Activated T-cell treated with anti-CD3 and anti-CD28 coated beads, Interleukin-2, amount 50 U/mL, for 4 hours (primary cell): Measurements from ENCODE around the gene MALRD1. TPM values are rescaled to one million over a fixed set of nuclear protein-coding genes. Genes with fewer than 3 reads are reported as not detected.

Experiments
- ATAC-seq, 2 donors: fragments of 200-7000 bp; cut with Tn5 transposase; one replicate each; pipeline ENCODE4 v1.10.0; 2021
- DNase-seq: peaks from one replicate; pipeline ENCODE4 v3.0.0-alpha.2; 2020
- H3K27me3 Mint-ChIP-seq: one replicate; pipeline ENCODE4 v1.8.0; 2021; ENCODE audit warnings: low read depth, mixed read lengths
- H3K36me3 Mint-ChIP-seq: one replicate; pipeline ENCODE4 v1.8.0; 2022; ENCODE audit warnings: mixed read lengths; ENCODE audit not compliant: insufficient read depth
- H3K4me1 Mint-ChIP-seq: one replicate; pipeline ENCODE4 v1.8.0; 2021; ENCODE audit warnings: low read depth, mixed read lengths
- H3K4me3 Mint-ChIP-seq: one replicate; pipeline ENCODE4 v1.8.0; 2021; ENCODE audit warnings: mild to moderate bottlenecking, moderate library complexity, mixed read lengths
- H3K9me3 Mint-ChIP-seq: one replicate; pipeline ENCODE4 v1.8.0; 2021; ENCODE audit warnings: mixed read lengths
- total RNA-seq, 3 donors: library from RNA; stranded (reverse); gene quantifications; one replicate each; pipeline ENCODE4 v1.2.1, GENCODE V29; 2021

MALRD1 gene
- not detected for total RNA-seq

GRCh38 chr10:19048489-19048888, at the start of gene MALRD1:
Gene MALRD1 (plus strand): TSS chr10:19048801. CDS start chr10:19048939, 138 bp downstream.
- no peaks in the 10 kb centered on the region for H3K4me1 Mint-ChIP-seq
- H3K36me3 Mint-ChIP-seq: no peaks in the 10 kb centered on the region
- H3K27me3 Mint-ChIP-seq: no peaks in the 10 kb centered on the region
- no peak within 1 kb of the TSS for H3K4me3 Mint-ChIP-seq
- peaks cover 3% of the 10 kb centered on the region for H3K9me3 Mint-ChIP-seq
- ATAC-seq (no peak), DNase-seq (no peak)

- DNase-seq: no peak
- Mint-ChIP-seq H3K4me1 (no peaks in the 10 kb centered on the region), H3K4me3 (no peak overlapping the region), H3K9me3 (peaks cover 10% of the 10 kb centered on the region), H3K36me3 (no peaks in the 10 kb centered on the region), H3K27me3 (no peaks in the 10 kb centered on the region)
- ATAC-seq: no peak
These were observed 45.3 kb upstream of the MALRD1 start for GRCh38 chr10:19003341-19003740.

DNA sequence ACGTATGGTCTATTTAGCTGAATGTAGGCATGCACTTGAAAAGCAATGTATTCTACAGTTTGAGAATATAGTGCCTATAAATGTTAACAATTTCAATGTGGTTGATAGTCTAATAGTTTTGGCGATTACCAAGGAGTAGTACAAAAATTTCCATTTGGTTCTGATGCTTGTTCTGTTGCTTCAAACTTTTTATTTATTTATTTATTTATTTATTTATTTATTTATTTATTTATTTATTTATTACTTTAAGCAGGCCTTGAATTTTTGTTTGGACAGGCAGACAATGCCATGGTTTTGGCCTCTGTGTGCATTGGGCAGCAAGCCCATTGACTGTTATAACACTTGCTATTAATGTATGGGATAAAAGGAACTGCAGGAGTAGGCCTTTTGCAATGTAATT, 36.5 kb upstream of the MALRD1 start:
- ATAC-seq: no peak
- Mint-ChIP-seq H3K9me3 (peaks cover 3% of the 10 kb centered on the region), H3K4me1 (no peaks in the 10 kb centered on the region), H3K4me3 (no peak overlapping the region), H3K27me3 (no peaks in the 10 kb centered on the region), H3K36me3 (no peaks in the 10 kb centered on the region)
- no peak for DNase-seq

DNA sequence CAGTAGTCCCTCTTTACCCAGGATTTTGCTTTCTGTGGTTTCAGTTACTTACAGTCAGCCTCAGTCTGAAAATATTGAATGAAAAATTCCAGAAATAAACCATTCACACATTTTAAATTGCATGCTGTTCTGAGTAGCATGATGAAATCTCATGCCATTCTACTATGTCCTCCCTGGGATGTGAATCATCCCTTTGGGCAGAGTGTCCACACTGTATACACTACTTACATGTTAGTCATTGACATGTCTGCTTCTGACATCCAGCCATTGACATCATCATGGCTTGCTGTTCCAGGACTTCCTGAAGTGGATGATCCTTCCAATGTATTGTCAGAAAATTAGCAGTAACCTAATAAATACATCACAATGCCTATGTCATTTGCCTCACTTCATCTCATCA, 34.6 kb upstream of the MALRD1 start:
- no peak overlapping the region for H3K4me3 Mint-ChIP-seq
- ATAC-seq: no peak
- no peaks in the 10 kb centered on the region for H3K4me1 Mint-ChIP-seq
- H3K27me3 Mint-ChIP-seq: no peaks in the 10 kb centered on the region
- no peaks in the 10 kb centered on the region for H3K36me3 Mint-ChIP-seq
- H3K9me3 Mint-ChIP-seq: peaks cover 3% of the 10 kb centered on the region
- DNase-seq: no peak

DNA sequence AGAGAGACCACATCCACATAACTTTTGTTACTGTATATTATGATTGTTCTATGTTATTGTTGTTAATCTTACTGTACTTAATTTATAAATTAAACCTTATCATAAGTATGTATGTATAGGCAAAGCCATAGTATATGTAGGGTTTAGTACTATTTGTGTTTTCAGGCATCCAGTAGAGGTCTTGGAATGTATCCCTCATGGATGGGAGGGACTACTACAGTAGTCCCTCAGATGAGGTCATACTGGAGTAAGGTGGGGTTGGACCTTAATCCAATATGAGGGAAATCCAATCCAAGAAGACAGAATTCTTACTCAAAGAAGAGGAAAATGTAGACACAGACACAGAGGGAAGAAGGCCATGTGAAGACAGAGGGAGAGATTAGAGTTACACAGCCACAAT, 34.1 kb upstream of the MALRD1 start:
- H3K4me1 Mint-ChIP-seq: no peaks in the 10 kb centered on the region
- no peaks in the 10 kb centered on the region for H3K36me3 Mint-ChIP-seq
- H3K4me3 Mint-ChIP-seq: no peak overlapping the region
- no peaks in the 10 kb centered on the region for H3K27me3 Mint-ChIP-seq
- peaks cover 3% of the 10 kb centered on the region for H3K9me3 Mint-ChIP-seq
- ATAC-seq (no peak), DNase-seq (no peak)

GRCh38 chr10:19017116-19017890, 31.3 kb upstream of the MALRD1 start:
- Mint-ChIP-seq H3K36me3 (no peaks in the 10 kb centered on the region), H3K9me3 (peaks cover 5% of the 10 kb centered on the region), H3K4me3 (no peak overlapping the region), H3K4me1 (no peaks in the 10 kb centered on the region), H3K27me3 (no peaks in the 10 kb centered on the region)
- ATAC-seq (no peak), DNase-seq (no peak)

DNA sequence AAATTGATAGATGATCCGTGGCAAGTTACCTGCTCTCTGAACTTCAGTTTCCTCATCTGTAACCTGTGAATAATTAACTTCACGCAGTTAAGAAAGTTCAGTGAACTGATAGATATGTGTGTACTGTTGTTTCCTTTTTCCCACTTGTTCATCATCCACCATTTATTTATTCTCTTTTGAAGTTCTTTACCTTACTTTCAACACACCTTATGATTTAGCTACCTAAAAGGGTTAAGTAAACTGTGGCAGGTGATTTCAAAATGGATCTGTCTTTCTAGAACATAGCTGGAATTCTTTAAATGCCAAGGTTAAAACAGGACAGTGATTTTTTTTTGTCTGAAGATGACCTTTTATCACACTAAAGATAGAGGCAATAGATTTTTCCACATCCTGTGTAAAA, 27.4 kb upstream of the MALRD1 start:
- DNase-seq (no peak), ATAC-seq (no peak)
- H3K4me3 Mint-ChIP-seq: no peak overlapping the region
- H3K9me3 Mint-ChIP-seq: peaks cover 6% of the 10 kb centered on the region
- H3K36me3 Mint-ChIP-seq: no peaks in the 10 kb centered on the region
- no peaks in the 10 kb centered on the region for H3K4me1 Mint-ChIP-seq
- no peaks in the 10 kb centered on the region for H3K27me3 Mint-ChIP-seq

DNA sequence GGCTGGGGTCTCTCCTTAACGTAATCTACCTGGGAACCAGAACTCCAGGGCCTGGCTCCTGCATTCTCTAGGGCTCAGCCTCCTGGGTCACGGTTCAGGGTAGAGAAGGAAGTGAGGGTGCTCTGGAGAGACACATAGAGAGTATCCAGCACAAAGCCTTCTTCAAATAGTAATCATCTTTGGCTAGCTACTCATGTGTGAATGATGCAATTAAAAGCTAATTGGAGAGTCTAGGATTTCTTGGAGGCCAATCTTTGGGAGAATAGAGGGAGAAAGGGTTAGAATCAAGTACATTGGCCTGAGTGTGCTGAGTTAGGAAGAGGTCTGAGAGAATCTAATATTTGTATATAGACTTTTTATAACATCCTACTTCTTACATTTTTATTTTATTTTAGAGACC, 24.0 kb upstream of the MALRD1 start:
- Mint-ChIP-seq H3K27me3 (no peaks in the 10 kb centered on the region), H3K4me3 (no peak overlapping the region), H3K9me3 (peaks cover 6% of the 10 kb centered on the region), H3K36me3 (no peaks in the 10 kb centered on the region), H3K4me1 (no peaks in the 10 kb centered on the region)
- DNase-seq (no peak), ATAC-seq (no peak)

- Mint-ChIP-seq H3K4me3 (no peak overlapping the region), H3K27me3 (no peaks in the 10 kb centered on the region)
- no peak for ATAC-seq
These were observed 16.8 kb upstream of the MALRD1 start for GRCh38 chr10:19031763-19032162.

DNA sequence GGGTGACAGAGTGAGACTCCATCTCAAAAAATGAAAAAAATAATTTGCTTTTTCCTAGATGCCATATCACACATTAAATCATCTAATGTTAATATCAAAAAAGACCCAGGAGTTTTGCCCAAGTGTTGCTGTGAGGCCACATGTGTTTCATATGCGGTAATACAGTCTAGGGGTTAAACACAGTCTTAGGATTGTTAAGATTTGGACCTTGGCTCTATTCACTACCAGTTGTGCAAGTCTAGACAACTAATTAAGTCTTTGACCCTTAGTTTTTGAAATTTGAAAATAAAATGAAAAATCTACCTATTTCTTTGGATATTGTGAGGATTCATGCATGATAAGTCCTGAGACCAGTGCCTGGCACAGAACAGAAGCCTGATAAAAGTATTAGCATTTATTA, 14.9 kb upstream of the MALRD1 start:
- H3K9me3 Mint-ChIP-seq: no peaks in the 10 kb centered on the region
- H3K4me3 Mint-ChIP-seq: no peak overlapping the region
- no peaks in the 10 kb centered on the region for H3K4me1 Mint-ChIP-seq
- H3K27me3 Mint-ChIP-seq: no peaks in the 10 kb centered on the region
- H3K36me3 Mint-ChIP-seq: no peaks in the 10 kb centered on the region
- DNase-seq (no peak), ATAC-seq (no peak)

More at GRCh38 chr10:19031763-19032162, 16.8 kb upstream of the MALRD1 start:
- DNase-seq: no peak
- Mint-ChIP-seq H3K4me1 (no peaks in the 10 kb centered on the region), H3K36me3 (no peaks in the 10 kb centered on the region), H3K9me3 (no peaks in the 10 kb centered on the region)

- Mint-ChIP-seq H3K4me3 (no peak overlapping the region), H3K9me3 (peaks cover 3% of the 10 kb centered on the region), H3K4me1 (no peaks in the 10 kb centered on the region), H3K36me3 (no peaks in the 10 kb centered on the region), H3K27me3 (no peaks in the 10 kb centered on the region)
- DNase-seq (no peak), ATAC-seq (no peak)
These were observed 7.4 kb upstream of the MALRD1 start for GRCh38 chr10:19041171-19041570.

- Mint-ChIP-seq H3K4me1 (no peaks in the 10 kb centered on the region), H3K27me3 (no peaks in the 10 kb centered on the region), H3K4me3 (no peak overlapping the region), H3K36me3 (no peaks in the 10 kb centered on the region), H3K9me3 (peaks cover 3% of the 10 kb centered on the region)
- DNase-seq: no peak
- no peak for ATAC-seq
These were observed 5.2 kb upstream of the MALRD1 start for GRCh38 chr10:19043431-19043830.

DNA sequence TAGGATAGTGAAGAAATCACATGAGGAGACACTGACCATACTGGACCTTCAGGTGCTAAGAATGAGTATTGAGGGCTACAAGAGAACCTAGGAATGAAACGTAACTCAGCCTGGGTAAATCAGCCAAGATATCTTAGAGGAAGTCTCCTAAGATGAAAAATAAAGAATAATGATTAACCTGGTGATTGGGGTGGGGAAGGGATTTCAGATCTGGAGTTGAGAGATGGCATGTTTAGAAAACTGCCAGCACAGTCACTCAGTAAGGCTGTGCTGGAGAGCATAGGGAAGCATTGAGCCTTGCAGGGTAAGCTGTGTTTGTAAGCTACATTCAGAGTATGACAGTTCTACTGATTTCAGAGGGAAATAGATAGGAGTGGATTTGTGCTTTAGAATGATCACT, 1.9 kb upstream of the MALRD1 start:
- H3K4me3 Mint-ChIP-seq: no peak overlapping the region
- peaks cover 3% of the 10 kb centered on the region for H3K9me3 Mint-ChIP-seq
- DNase-seq (no peak), ATAC-seq (no peak)
- no peaks in the 10 kb centered on the region for H3K4me1 Mint-ChIP-seq
- H3K36me3 Mint-ChIP-seq: no peaks in the 10 kb centered on the region
- no peaks in the 10 kb centered on the region for H3K27me3 Mint-ChIP-seq

- Mint-ChIP-seq H3K36me3 (no peaks in the 10 kb centered on the region), H3K4me3 (no peak overlapping the region)
- no peak for ATAC-seq
These were observed 290 bp downstream of the MALRD1 start for GRCh38 chr10:19048891-19049290.

DNA sequence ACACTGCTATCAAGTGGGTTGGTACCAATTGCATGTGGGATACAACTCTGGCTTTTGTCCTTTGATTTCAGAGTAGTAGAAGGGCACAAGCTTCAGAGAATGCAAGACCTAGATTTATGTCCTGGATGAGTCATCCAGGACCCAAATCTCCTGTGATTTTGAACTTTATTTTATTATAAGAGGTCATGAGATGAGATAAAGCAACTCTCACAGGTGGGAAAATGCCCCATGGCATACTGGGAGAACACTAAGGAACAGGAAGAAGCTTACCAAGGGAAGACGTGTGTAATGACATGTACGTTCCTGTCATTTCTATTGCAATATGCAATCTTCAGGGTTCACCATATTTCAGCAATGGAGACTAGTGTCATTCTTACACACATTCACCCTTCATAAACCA, 966 bp downstream of the MALRD1 start:
- no peak for DNase-seq
- Mint-ChIP-seq H3K4me1 (no peaks in the 10 kb centered on the region), H3K4me3 (no peak overlapping the region), H3K9me3 (peaks cover 3% of the 10 kb centered on the region), H3K36me3 (no peaks in the 10 kb centered on the region), H3K27me3 (no peaks in the 10 kb centered on the region)
- ATAC-seq: no peak

More at GRCh38 chr10:19048891-19049290, 290 bp downstream of the MALRD1 start:
- Mint-ChIP-seq H3K4me1 (no peaks in the 10 kb centered on the region), H3K27me3 (no peaks in the 10 kb centered on the region), H3K9me3 (peaks cover 3% of the 10 kb centered on the region)
- DNase-seq: no peak
